Measurements from ENCODE around the gene ADAMTSL3. TPM values are rescaled to one million over a fixed set of nuclear protein-coding genes. Genes with fewer than 3 reads are reported as not detected.

The ADAMTSL3 gene
- 0.43 to 0.78 TPM (median 0.51 TPM) in 5 replicates for total RNA-seq (2022; extraction: Qiagen RNA extraction; ENCODE audit: low read depth)

GRCh38 chr15:83653639-83654378 lies at the start of gene ADAMTSL3:
ADAMTSL3 (plus strand) TSS chr15:83654123; CDS start chr15:83655762, 1,639 bp downstream.

Other genes with a start within 250 kb of the ADAMTSL3 start
- gene SH3GL3, start 206.8 kb upstream of the ADAMTSL3 start, total RNA-seq (2022; extraction: Qiagen RNA extraction; ENCODE audit: low read depth): 0.50 to 0.96 TPM (median 0.76 TPM) in 5 replicates

Measured in A549 treated with CpdA at 1 μM for 4 hours (cell line).